Mesenteric fat pad (tissue), 1 donor: Measurements from ENCODE around the gene ZFP1. TPM values are rescaled to one million over a fixed set of nuclear protein-coding genes. Genes with fewer than 3 reads are reported as not detected.
"Not testable (repeated sequence)": the region's sequence is repeated elsewhere in the genome, so short reads cannot be mapped to it uniquely, and the experiment has no call there.

Source experiments
- DNase-seq: peaks from one replicate; pipeline ENCODE4 v3.0.0-alpha.2; 2020; ENCODE audit warnings: low spot score
- total RNA-seq: library from RNA; stranded (reverse); fragmentation: NEBNext Ultra II Directional; extraction: Animal tissue kit (Norgen Biotek cat#: 25700); gene quantifications from one replicate; pipeline ENCODE4 v1.2.1, GENCODE V29; 2021
- donor health status: DM: yes; HTN: yes; CAD: no.

ZFP1 gene
- total RNA-seq, 1 donor from 2014 or later = 6.2 TPM

GRCh38 chr16:75112734-75113491, 35.4 kb upstream of the ZFP1 start:
- DNase-seq = no peak

- DNase-seq = no peak
Observed at GRCh38 chr16:75113541-75114121, 34.7 kb upstream of the ZFP1 start.

- no peak for DNase-seq
Observed at GRCh38 chr16:75114179-75114945, 34.0 kb upstream of the ZFP1 start.

DNA sequence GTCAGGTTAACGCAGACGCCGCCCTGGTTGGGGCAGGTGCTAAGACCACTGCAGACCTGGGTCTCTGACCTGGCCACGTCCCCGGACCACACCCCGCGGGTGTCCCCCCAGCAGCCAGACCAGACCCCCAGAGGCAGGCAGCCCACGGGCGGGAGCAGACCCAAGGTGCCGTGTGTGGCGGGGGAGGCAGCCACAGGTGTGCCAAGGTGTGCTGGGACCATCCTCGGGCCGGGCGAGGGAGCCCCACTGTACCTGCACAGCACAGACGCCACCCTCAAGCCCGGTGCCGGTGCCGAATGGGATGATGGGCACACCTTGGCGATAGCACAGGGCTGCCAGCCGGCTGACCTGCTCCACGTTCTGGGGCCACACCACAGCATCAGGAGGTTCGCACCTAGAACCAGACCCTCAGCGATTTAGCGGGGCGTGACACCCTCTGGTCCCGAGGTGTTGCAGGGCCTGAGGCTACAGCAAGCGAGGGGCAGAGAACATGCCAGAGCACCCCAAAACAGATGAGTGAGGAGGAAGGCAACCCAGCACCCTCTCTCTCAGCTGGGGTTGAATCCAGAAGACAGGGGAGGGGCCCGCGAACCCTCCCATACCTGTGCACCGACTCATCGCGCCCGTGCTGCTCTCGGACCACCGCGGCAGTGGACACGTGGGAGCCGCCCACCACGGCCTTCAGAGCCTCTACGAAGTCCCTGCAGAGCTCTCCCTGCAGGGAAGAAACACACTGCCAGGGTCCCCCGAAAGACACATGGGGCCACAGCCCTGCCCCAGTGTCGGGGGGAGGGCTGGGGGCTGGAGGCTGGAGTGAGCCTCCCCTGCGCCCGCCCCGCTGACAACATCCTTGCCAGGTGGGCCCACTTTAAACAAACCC, 33.1 kb upstream of the ZFP1 start:
- no peak for DNase-seq

GRCh38 chr16:75116081-75116910, 32.0 kb upstream of the ZFP1 start, which contains the start of gene LDHD:
Gene LDHD, minus strand, starts transcription at chr16:75116780. Its CDS starts 60 bp downstream, at chr16:75116720.
- no peak for DNase-seq

GRCh38 chr16:75116911-75117245, 31.4 kb upstream of the ZFP1 start:
- no peak for DNase-seq

- DNase-seq = no peak
Observed at GRCh38 chr16:75118943-75119539, 29.3 kb upstream of the ZFP1 start.

DNA sequence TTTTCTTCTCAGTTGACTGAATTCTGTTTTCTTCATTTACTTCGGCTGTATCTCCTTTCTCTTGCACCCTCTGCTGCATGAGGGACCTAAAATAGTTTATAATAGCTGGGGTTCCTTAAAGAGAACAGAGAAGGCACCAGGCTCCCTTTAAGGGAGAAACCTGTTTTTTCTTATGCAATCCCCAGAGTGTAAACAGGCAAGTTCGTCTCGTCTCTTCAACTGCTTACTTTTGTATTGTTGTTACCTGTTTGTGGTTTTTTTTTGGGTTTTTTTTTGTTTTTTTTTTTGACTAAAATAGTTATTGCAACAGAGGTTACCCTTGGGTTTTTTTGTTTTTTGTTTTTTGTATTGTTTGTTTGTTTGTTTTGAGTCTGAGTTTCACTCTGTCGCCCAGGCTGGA, 28.1 kb upstream of the ZFP1 start:
- DNase-seq = no peak

GRCh38 chr16:75121949-75122568, 26.3 kb upstream of the ZFP1 start:
- DNase-seq = no peak

DNA sequence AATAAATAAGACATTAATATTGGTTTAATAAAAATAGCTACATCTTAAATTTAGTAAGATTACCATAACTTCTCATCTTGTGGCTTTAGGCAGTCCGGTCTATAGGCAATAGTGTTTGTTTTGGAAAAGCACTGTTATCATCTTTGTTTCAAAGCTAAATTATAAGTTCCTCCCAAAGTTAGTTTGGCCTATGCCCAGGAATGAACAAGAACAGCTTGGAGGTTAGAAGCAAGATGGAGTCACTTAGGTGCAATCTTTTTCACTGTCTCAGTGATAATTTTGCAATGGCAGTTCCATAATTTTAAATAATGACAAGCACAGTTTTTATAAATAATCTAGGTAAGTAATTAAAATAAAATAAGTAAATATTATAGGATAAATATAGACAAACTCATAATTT, 25.7 kb upstream of the ZFP1 start:
- DNase-seq = no peak

DNA sequence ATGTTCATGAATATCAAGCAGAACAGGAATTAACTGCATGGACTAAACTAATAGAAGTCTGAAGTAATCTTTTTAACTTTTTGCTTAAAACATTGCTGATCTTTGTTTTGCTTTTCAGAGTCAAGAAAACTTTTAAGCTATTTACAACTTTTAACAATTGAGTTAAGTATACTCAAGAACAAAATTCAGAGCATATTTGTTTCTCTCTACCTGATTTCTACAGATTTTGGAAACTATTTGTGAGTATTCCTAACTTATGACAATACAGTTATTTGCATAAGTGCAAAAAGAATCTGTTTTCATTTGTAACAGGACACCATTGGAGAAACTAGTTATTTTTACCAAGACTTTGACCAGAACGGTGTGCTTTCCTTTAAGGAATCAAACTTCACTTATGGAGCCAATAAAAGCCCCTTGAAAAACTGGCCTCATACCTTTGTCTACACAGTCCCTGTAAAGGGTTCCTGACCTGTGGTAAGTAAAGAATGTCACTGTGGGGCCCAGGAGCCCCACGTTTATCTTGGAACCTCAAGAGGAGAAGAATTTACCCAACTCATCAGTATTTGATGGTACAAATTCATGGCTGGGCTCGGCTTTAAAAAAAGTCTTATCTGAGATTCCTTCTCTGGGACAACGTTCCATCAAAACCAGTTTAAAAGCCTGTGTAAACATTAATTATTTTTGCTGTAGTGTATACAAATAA, 20.5 kb upstream of the ZFP1 start:
- DNase-seq = no peak

DNA sequence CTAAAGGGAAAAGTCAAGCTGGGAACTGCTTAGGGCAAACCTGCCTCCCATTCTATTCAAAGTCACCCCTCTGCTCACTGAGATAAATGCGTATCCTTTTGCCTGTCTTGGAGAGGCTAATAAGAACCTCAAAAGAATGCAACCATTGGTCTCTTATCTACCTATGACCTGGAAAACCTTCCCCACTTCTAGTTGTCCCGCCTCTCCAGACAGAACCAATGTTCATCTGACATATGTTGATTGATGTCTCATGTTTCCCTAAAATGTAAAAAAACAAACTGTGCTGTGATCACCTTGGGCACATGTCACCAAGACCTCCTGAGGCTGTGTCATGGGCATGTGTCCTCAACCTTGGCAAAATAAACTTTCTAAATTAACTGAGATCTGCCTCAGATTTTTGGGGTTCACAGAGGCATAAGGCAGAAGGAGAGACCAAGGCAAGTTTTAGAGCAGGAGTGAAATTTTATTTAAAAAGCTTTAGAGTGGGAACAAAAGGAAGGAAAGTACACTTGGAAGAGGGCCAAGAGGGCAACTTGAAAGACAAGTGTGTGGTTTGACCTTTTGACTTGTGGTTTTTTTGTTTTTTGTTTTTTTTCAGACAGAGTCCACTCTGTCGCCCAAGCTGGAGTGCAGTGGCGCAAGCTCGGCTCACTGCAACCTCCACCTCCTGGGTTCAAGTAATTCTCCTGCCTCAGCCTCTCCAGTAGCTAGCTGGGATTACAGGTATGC, 18.7 kb upstream of the ZFP1 start:
- DNase-seq = not testable (repeated sequence)

DNA sequence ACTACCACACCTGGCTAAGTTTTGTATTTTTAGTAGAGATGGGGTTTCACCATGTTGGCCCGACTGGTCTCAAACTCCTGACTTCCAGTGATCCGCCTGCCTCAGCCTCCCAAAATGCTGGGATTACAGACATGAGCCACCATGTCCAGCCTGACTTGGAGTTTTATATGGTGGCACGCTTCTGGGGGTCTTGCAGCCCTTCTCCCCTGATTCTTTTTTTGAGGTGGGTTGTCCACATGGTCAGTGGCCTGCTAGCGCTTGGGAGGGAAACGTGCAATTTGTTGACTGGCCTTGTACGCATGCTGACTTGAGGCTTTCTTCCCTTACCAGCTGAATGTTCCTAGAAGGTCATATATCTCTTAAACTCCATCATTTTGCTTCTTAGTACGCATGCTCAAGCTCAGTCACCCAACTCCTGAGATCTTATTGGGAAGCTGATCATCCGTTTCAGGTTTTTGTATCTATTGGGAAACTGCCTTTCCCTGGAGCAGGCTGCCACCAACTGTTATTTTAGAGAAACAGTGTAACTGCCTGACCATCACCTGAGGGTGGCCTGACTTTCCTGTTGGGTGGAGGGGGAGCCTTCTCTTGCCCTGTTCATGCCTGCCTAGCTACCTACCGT, 18.1 kb upstream of the ZFP1 start:
- no peak for DNase-seq

DNA sequence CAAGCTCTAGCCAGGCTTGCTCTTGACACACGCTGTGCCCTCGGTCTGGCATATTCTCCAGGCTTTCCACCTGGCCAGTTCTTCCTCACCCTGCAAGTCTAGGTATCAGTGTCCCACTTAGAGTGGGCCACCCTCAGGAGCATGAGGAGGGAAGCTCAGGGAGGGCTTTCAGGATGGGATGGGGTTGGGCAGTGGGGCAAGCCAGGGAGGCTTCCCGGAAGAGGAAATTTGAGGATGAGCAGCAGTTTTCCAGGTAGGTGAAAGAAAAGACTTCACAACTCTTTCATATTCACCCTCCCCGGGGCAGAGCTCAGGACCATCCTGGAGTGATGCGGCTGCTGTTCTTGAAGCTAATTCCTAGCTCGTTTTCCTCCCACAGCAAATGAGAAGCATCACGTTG, 17.2 kb upstream of the ZFP1 start:
- no peak for DNase-seq

GRCh38 chr16:75138233-75138632, 10.1 kb upstream of the ZFP1 start:
- no peak for DNase-seq

DNA sequence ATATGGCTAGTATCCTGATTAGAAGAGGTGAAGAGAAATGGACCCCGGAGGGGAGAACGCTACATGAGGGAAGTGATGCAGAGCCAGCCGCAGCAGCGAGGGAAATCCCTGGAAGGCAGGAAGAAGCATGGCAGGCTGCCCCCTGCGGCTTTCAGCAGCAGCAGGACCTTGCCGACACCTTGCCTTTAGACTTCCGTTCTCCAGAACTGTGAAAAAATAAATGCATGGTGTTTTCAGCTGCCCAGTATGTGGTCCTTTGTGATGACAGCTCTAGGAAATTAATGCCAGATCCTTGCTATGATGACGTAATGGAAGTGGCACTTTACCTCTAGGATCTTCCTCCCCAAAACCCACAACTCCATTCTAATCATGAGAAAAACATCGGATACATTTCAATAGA, 9.7 kb upstream of the ZFP1 start:
- DNase-seq = no peak

- no peak for DNase-seq
Observed at GRCh38 chr16:75139498-75139897, 8.8 kb upstream of the ZFP1 start.

GRCh38 chr16:75143941-75144340, 4.4 kb upstream of the ZFP1 start:
- DNase-seq = no peak
